Measurements from ENCODE around the gene GPR158. TPM values are rescaled to one million over a fixed set of nuclear protein-coding genes. Genes with fewer than 3 reads are reported as not detected.
"Not testable (repeated sequence)": the region's sequence is repeated elsewhere in the genome, so short reads cannot be mapped to it uniquely, and the experiment has no call there.

Gene GPR158
- total and polyA plus RNA-seq, 11 donors = 0.05 TPM; not detected in 9

GRCh38 chr10:25162391-25162790 lies 12.4 kb upstream of the GPR158 start:
- no peak overlapping the region for H3K27ac ChIP-seq
- no peak for DNase-seq
- peaks cover 0 to 3% (median 0%) of the 10 kb centered on the region in 9 donors for H3K27me3 ChIP-seq
- H3K36me3 ChIP-seq = no peaks in the 10 kb centered on the region
- TF ChIP-seq POLR2A (IDR thresholded peaks at IDR 0.05) = no peak
- no peak for TF ChIP-seq CTCF (IDR thresholded peaks at IDR 0.05)
- H3K4me3 ChIP-seq = no peak overlapping the region
- ATAC-seq = no peak
- intact Hi-C loops (cut with DNase I) = no loop called here
- no peaks in the 10 kb centered on the region for H3K9me3 ChIP-seq
- no peaks in the 10 kb centered on the region for H3K4me1 ChIP-seq
- 56 to 68% (median 64%) methylated on average over 2 of the region's 2 CpGs for WGBS, 4 donors

- 89 to 92% (median 91%) methylated on average over 7 of the region's 7 CpGs for WGBS, 4 donors
Observed at GRCh38 chr10:25163464-25163863, 11.3 kb upstream of the GPR158 start.

GRCh38 chr10:25169740-25170139 lies 5.1 kb upstream of the GPR158 start:
- TF ChIP-seq CTCF (IDR thresholded peaks at IDR 0.05) (no peak), POLR2A (IDR thresholded peaks at IDR 0.05) (no peak)
- ATAC-seq (no peak), DNase-seq (no peak)
- 76 to 83% (median 80%) methylated on average over 4 of the region's 4 CpGs for WGBS, 4 donors
- no peak overlapping the region for H3K27ac ChIP-seq
- H3K36me3 ChIP-seq = no peaks in the 10 kb centered on the region
- peaks cover 0 to 6% (median 0%) of the 10 kb centered on the region in 12 donors for H3K4me1 ChIP-seq
- peaks cover 0 to 36% (median 7%) of the 10 kb centered on the region in 9 donors for H3K27me3 ChIP-seq
- H3K9me3 ChIP-seq = no peaks in the 10 kb centered on the region
- no peak overlapping the region for H3K4me3 ChIP-seq
- intact Hi-C loops (cut with DNase I) = no loop called here

More at GRCh38 chr10:25163464-25163863, 11.3 kb upstream of the GPR158 start:
- H3K27me3 ChIP-seq; intact Hi-C loops (cut with DNase I); H3K36me3 ChIP-seq; DNase-seq; ATAC-seq; H3K4me3 ChIP-seq; H3K4me1 ChIP-seq; H3K9me3 ChIP-seq; H3K27ac ChIP-seq: not testable (repeated sequence)

- 58 to 82% (median 61%) methylated on average over 1 of the region's 1 CpG for WGBS, 4 donors
- peaks cover under 1 to 44% (median 12%) of the 10 kb centered on the region in 9 donors for H3K27me3 ChIP-seq
- ATAC-seq = no peak
Observed at GRCh38 chr10:25170627-25171026, 4.2 kb upstream of the GPR158 start.

More at GRCh38 chr10:25170627-25171026, 4.2 kb upstream of the GPR158 start:
- Histone ChIP-seq H3K9me3 (no peaks in the 10 kb centered on the region), H3K4me1 (peaks cover 0 to 15% (median 6%) of the 10 kb centered on the region in 12 donors), H3K4me3 (no peak overlapping the region), H3K36me3 (no peaks in the 10 kb centered on the region), H3K27ac (no peak overlapping the region)
- no peak for DNase-seq
- no peak for TF ChIP-seq CTCF (IDR thresholded peaks at IDR 0.05)
- intact Hi-C loops (cut with DNase I) = no loop called here
